ENCODE measurements around the gene TTC39A. TPM values are rescaled to one million over a fixed set of nuclear protein-coding genes. Genes with fewer than 3 reads are reported as not detected.

Gene TTC39A
- total RNA-seq, 4 donors from 2014 or later: 0.66 to 2.1 (median 1.4) TPM; not detected in 1

GRCh38 chr1:51274676-51275075, 55.7 kb downstream of the TTC39A start:
- no peak for TF ChIP-seq CTCF (IDR thresholded peaks at IDR 0.05; ENCODE audit: low read depth)

- no peak for TF ChIP-seq CTCF (IDR thresholded peaks at IDR 0.05; ENCODE audit: low read depth)
These were observed 57.4 kb downstream of the TTC39A start for GRCh38 chr1:51272916-51273315.

- TF ChIP-seq CTCF (IDR thresholded peaks at IDR 0.05; ENCODE audit: low read depth): no peak
These were observed 59.6 kb downstream of the TTC39A start for GRCh38 chr1:51270751-51271150.

GRCh38 chr1:51268634-51269033, 61.7 kb downstream of the TTC39A start:
- TF ChIP-seq CTCF (IDR thresholded peaks at IDR 0.05; ENCODE audit: low read depth): no peak

GRCh38 chr1:51266791-51267190, 63.6 kb downstream of the TTC39A start:
- no peak for TF ChIP-seq CTCF (IDR thresholded peaks at IDR 0.05; ENCODE audit: low read depth)

GRCh38 chr1:51266181-51266580, 64.2 kb downstream of the TTC39A start:
- TF ChIP-seq CTCF (IDR thresholded peaks at IDR 0.05; ENCODE audit: low read depth): no peak

GRCh38 chr1:51265618-51266017, 64.7 kb downstream of the TTC39A start:
- TF ChIP-seq CTCF (IDR thresholded peaks at IDR 0.05; ENCODE audit: low read depth): no peak
